GM18873 (cell line): ENCODE data around the gene TMEM108.
A peak's percentile ranks its signal among the peaks of the same experiment; 100 is the strongest.

Source experiments
- ATAC-seq: cut with Tn5 transposase; IDR thresholded peaks from one replicate; pipeline ENCODE4 v1.9.1; 2021; ENCODE audit warnings: mild to moderate bottlenecking, moderate library complexity, moderate number of reproducible peaks; ENCODE audit not compliant: unreplicated experiment, low FRiP score

The TMEM108 gene

GRCh38 chr3:133113927-133114597 is 75.9 kb downstream of the TMEM108 start:
- ATAC-seq, result no peak

GRCh38 chr3:133115176-133115575 is 77.0 kb downstream of the TMEM108 start:
- no peak for ATAC-seq

GRCh38 chr3:133117342-133117741 is 79.2 kb downstream of the TMEM108 start:
- no peak for ATAC-seq

- no peak for ATAC-seq
Measured at GRCh38 chr3:133119176-133119575, 81.0 kb downstream of the TMEM108 start.

- ATAC-seq, result no peak
Measured at GRCh38 chr3:133121450-133121849, 83.3 kb downstream of the TMEM108 start.

GRCh38 chr3:133123636-133124035 is 85.4 kb downstream of the TMEM108 start:
- ATAC-seq, result no peak

GRCh38 chr3:133124511-133124910 is 86.3 kb downstream of the TMEM108 start:
- no peak for ATAC-seq

- ATAC-seq, result no peak
Measured at GRCh38 chr3:133125171-133125570, 87.0 kb downstream of the TMEM108 start.

- no peak for ATAC-seq
Measured at GRCh38 chr3:133125802-133126201, 87.6 kb downstream of the TMEM108 start.

GRCh38 chr3:133127381-133127780 is 89.2 kb downstream of the TMEM108 start:
- no peak for ATAC-seq

GRCh38 chr3:133130168-133130567 is 92.0 kb downstream of the TMEM108 start:
- ATAC-seq, result no peak

GRCh38 chr3:133135306-133135705 is 97.1 kb downstream of the TMEM108 start:
- no peak for ATAC-seq

GRCh38 chr3:133136114-133137041 is 98.2 kb downstream of the TMEM108 start:
- no peak for ATAC-seq

- ATAC-seq, result no peak
Measured at GRCh38 chr3:133137042-133137996, 99.1 kb downstream of the TMEM108 start.

- peak; percentile 79 for ATAC-seq
Measured at GRCh38 chr3:133138017-133138416, 99.8 kb downstream of the TMEM108 start.

- ATAC-seq, result no peak
Measured at GRCh38 chr3:133152056-133152455, 113.9 kb downstream of the TMEM108 start.

GRCh38 chr3:133152681-133153220 is 114.6 kb downstream of the TMEM108 start:
- no peak for ATAC-seq

- ATAC-seq, result no peak
Measured at GRCh38 chr3:133153382-133153781, 115.2 kb downstream of the TMEM108 start.

- no peak for ATAC-seq
Measured at GRCh38 chr3:133157716-133158115, 119.5 kb downstream of the TMEM108 start.

- ATAC-seq, result no peak
Measured at GRCh38 chr3:133158686-133159085, 120.5 kb downstream of the TMEM108 start.
